K562 (cell line): Measurements from ENCODE around the gene TTC9C. TPM values are rescaled to one million over a fixed set of nuclear protein-coding genes. Genes with fewer than 3 reads are reported as not detected.

Experiments used
- CAMTA2 ChIP-seq: fragments of 250-450 bp; sonication (Bioruptor Pico); conservative IDR thresholded peaks from 2 replicates; pipeline ENCODE4 v1.5.1; 2022
- CEBPB ChIP-seq: fragments of 450-650 bp; IDR thresholded peaks from 2 replicates; pipeline ENCODE4 v1.6.1; 2016; ENCODE audit warnings: missing genetic modification characterization, missing compliant biosample characterization
- ETV6 ChIP-seq, 3 experiments: fragments of 150-350 bp in 1 of 3; sonication (generic) in 1 of 3; formaldehyde crosslinking in 1 of 3; IDR thresholded peaks; 2 replicates each; pipeline versions ENCODE4 v1.6.1 to v1.8.0; 2014 to 2022; ENCODE audit warnings: borderline replicate concordance in 2 of 3, low read depth in 2 of 3, antibody characterized with exemption in 1 of 3, low read length in 1 of 3, mild to moderate bottlenecking in 1 of 3, missing genetic modification reagents in 1 of 3
- KLF10 ChIP-seq: fragments of 250-450 bp; sonication (Bioruptor Pico); IDR thresholded peaks from 2 replicates; pipeline ENCODE4 v1.6.1; 2021; ENCODE audit warnings: matching md5 sums
- MEF2A ChIP-seq: IDR thresholded peaks from 2 replicates; pipeline ENCODE4 v1.6.1; 2011; ENCODE audit warnings: low read depth, mild to moderate bottlenecking, low read length, moderate library complexity; ENCODE audit not compliant: control insufficient read depth
- NR1H2 ChIP-seq: sonication (generic); formaldehyde crosslinking; IDR thresholded peaks from 2 replicates; pipeline ENCODE4 v1.4.0; 2020; ENCODE audit warnings: mild to moderate bottlenecking, missing genetic modification reagents
- NRF1 ChIP-seq, 2 experiments: fragments of 450-650 bp; IDR thresholded peaks in 1 of 2; conservative IDR thresholded peaks in 1 of 2; 2 replicates each; pipeline ENCODE4 v1.6.1; 2014; ENCODE audit warnings: mild to moderate bottlenecking in 2 of 2
- RBM39 ChIP-seq: fragments of 200-400 bp; formaldehyde crosslinking; optimal IDR thresholded peaks from 2 replicates; pipeline ENCODE3; 2018; ENCODE audit warnings: low read depth, low read length
- TSC22D4 ChIP-seq: fragments of 450-650 bp; IDR thresholded peaks from 2 replicates; pipeline ENCODE4 v1.6.1; 2016; ENCODE audit warnings: missing genetic modification characterization, missing biosample characterization, control low read depth
- ZKSCAN1 ChIP-seq: fragments of 150-350 bp; IDR thresholded peaks from 2 replicates; pipeline ENCODE4 v1.6.1; 2016; ENCODE audit warnings: low read depth, low read length
- ZNF408 ChIP-seq: fragments of 250-450 bp; sonication (Bioruptor Pico); IDR thresholded peaks from 2 replicates; pipeline ENCODE4 v1.4.0; 2020; ENCODE audit warnings: low read depth, mild to moderate bottlenecking, moderate library complexity
- polyA plus RNA-seq, 8 experiments: library from polyadenylated mRNA; depleted of rRNA in 4 of 8; stranded (reverse) in 5 of 8; unstranded in 3 of 8; fragments of >200 nt; fragmentation: Nextera tagmentation in 2 of 8; fragmentation: Illumina TruSeq in 1 of 8; extraction: Ambion mirVana in 2 of 8; extraction: Trizol in 1 of 8; gene quantifications; 2 replicates each; pipeline versions ENCODE4 v1.2.1 to v1.2.3, GENCODE V29; 2011 to 2014; ENCODE audit warnings: inconsistent platforms in 1 of 8, missing spikeins in 1 of 8
- total RNA-seq, 7 experiments: library from RNA; depleted of rRNA in 6 of 7; stranded (reverse); fragments of >200 nt in 6 of 7; fragmentation: Illumina TruSeq in 2 of 7; extraction: Trizol in 2 of 7; gene quantifications; 2 replicates each; pipeline versions ENCODE4 v1.2.1 to v1.2.3, GENCODE V29; 2011 to 2021; ENCODE audit warnings: low replicate concordance in 1 of 7
- TF ChIP-seq, protein P1 (sequence below): sonication (generic); formaldehyde crosslinking; IDR thresholded peaks from 2 replicates; pipeline ENCODE4 v1.8.1; 2023; ENCODE audit warnings: missing genetic modification reagents, mild to moderate bottlenecking, borderline replicate concordance
- TF ChIP-seq, protein P2 (sequence below): fragments of 250-450 bp; sonication (Bioruptor Pico); IDR thresholded peaks from 2 replicates; pipeline ENCODE4 v1.8.0; 2021; ENCODE audit warnings: moderate library complexity, mild to moderate bottlenecking, inconsistent platforms
- TF ChIP-seq, protein P3 (sequence below): fragments of 250-450 bp; sonication (Bioruptor Pico); IDR thresholded peaks from 2 replicates; pipeline ENCODE4 v1.5.0; 2021; ENCODE audit warnings: mild to moderate bottlenecking, borderline replicate concordance
- TF ChIP-seq, protein P4 (sequence below): sonication (generic); formaldehyde crosslinking; IDR thresholded peaks from 2 replicates; pipeline ENCODE4 v1.8.1; 2023; ENCODE audit warnings: mild to moderate bottlenecking, missing genetic modification reagents
- TF ChIP-seq, protein P5 (sequence below): sonication (generic); formaldehyde crosslinking; IDR thresholded peaks from 2 replicates; pipeline ENCODE4 v1.8.0; 2022; ENCODE audit warnings: mild to moderate bottlenecking, low read depth, missing genetic modification reagents

TTC9C gene
- total and polyA plus RNA-seq, 9 of the 15 experiments (the other 6 are each of a cell fraction or from before 2014, with no cell fraction given) = 32.8 to 59.0 (median 37.1) TPM

DNA sequence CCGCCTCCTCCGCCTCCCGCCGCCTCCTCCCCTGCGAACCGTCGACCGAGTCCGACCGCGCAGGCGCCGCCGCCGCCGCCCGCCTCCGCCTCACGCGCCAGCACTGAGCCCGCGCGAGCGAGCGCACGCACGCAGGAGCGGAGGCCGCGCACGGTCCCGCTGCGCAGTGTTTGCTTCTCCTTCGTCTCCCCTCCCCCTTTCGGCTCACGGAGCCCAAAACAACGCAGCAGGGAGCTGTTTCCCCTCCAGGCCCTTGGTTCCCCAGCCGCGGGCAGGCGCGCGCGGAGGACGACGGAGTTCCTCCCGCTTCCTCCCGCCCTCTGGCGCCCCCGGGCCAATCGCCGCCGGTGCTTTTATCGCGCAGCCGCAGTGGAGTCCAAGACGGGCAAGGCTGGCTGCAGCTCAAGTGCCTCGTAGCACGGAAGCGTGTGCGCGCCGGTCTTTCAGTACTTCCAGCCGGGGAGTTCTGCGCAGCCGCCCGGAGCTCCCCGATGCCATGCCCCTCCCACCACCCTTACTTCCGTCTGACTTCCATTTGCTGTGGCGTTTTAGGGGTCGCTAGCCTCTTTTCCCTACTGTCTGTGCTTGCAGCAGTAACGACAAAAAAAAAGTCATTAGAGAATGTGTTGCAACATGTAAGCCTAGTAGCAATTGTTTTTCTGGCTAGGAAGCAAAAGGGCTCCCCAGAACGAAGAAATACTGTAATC lies 968 bp upstream of the TTC9C start, which contains the start of gene HNRNPUL2 (continued):
- TF ChIP-seq, protein P1, sequence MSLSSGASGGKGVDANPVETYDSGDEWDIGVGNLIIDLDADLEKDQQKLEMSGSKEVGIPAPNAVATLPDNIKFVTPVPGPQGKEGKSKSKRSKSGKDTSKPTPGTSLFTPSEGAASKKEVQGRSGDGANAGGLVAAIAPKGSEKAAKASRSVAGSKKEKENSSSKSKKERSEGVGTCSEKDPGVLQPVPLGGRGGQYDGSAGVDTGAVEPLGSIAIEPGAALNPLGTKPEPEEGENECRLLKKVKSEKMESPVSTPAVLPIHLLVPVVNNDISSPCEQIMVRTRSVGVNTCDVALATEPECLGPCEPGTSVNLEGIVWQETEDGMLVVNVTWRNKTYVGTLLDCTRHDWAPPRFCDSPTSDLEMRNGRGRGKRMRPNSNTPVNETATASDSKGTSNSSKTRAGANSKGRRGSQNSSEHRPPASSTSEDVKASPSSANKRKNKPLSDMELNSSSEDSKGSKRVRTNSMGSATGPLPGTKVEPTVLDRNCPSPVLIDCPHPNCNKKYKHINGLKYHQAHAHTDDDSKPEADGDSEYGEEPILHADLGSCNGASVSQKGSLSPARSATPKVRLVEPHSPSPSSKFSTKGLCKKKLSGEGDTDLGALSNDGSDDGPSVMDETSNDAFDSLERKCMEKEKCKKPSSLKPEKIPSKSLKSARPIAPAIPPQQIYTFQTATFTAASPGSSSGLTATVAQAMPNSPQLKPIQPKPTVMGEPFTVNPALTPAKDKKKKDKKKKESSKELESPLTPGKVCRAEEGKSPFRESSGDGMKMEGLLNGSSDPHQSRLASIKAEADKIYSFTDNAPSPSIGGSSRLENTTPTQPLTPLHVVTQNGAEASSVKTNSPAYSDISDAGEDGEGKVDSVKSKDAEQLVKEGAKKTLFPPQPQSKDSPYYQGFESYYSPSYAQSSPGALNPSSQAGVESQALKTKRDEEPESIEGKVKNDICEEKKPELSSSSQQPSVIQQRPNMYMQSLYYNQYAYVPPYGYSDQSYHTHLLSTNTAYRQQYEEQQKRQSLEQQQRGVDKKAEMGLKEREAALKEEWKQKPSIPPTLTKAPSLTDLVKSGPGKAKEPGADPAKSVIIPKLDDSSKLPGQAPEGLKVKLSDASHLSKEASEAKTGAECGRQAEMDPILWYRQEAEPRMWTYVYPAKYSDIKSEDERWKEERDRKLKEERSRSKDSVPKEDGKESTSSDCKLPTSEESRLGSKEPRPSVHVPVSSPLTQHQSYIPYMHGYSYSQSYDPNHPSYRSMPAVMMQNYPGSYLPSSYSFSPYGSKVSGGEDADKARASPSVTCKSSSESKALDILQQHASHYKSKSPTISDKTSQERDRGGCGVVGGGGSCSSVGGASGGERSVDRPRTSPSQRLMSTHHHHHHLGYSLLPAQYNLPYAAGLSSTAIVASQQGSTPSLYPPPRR (CRISPR knock-in tag) = no peak
- TF ChIP-seq TSC22D4 (no peak), ZNF408 (no peak), NR1H2 (CRISPR knock-in tag) (no peak), MEF2A (no peak), RBM39 (no peak), ZKSCAN1 (no peak), KLF10 (CRISPR knock-in tag) (no peak), NRF1 (conservative IDR thresholded peaks at IDR 0.05 in 1 of 2, IDR thresholded peaks at IDR 0.05 in 1 of 2) (peak; percentile 99), CEBPB (no peak), ETV6 (IDR thresholded peaks at IDR 0.05; ENCODE audit: borderline replicate concordance in 1 of 2, low read depth in 2 of 2, low read length in 1 of 2) (peak in 1 of 2 experiments; percentile 13; a peak in 1 of 4 replicates), ETV6 (CRISPR knock-in tag; IDR thresholded peaks at IDR 0.05; ENCODE audit: borderline replicate concordance) (no peak), CAMTA2 (CRISPR knock-in tag) (0 out of 2 replicates have a peak, but pooled peaks have one; percentile 84)
- TF ChIP-seq, protein P2, sequence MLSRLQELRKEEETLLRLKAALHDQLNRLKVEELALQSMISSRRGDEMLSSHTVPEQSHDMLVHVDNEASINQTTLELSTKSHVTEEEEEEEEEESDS (CRISPR knock-in tag) = no peak
- TF ChIP-seq, protein P3, sequence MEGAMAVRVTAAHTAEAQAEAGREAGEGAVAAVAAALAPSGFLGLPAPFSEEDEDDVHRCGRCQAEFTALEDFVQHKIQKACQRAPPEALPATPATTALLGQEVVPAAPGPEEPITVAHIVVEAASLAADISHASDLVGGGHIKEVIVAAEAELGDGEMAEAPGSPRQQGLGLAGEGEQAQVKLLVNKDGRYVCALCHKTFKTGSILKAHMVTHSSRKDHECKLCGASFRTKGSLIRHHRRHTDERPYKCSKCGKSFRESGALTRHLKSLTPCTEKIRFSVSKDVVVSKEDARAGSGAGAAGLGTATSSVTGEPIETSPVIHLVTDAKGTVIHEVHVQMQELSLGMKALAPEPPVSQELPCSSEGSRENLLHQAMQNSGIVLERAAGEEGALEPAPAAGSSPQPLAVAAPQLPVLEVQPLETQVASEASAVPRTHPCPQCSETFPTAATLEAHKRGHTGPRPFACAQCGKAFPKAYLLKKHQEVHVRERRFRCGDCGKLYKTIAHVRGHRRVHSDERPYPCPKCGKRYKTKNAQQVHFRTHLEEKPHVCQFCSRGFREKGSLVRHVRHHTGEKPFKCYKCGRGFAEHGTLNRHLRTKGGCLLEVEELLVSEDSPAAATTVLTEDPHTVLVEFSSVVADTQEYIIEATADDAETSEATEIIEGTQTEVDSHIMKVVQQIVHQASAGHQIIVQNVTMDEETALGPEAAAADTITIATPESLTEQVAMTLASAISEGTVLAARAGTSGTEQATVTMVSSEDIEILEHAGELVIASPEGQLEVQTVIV (CRISPR knock-in tag) = no peak
- TF ChIP-seq, protein P4, sequence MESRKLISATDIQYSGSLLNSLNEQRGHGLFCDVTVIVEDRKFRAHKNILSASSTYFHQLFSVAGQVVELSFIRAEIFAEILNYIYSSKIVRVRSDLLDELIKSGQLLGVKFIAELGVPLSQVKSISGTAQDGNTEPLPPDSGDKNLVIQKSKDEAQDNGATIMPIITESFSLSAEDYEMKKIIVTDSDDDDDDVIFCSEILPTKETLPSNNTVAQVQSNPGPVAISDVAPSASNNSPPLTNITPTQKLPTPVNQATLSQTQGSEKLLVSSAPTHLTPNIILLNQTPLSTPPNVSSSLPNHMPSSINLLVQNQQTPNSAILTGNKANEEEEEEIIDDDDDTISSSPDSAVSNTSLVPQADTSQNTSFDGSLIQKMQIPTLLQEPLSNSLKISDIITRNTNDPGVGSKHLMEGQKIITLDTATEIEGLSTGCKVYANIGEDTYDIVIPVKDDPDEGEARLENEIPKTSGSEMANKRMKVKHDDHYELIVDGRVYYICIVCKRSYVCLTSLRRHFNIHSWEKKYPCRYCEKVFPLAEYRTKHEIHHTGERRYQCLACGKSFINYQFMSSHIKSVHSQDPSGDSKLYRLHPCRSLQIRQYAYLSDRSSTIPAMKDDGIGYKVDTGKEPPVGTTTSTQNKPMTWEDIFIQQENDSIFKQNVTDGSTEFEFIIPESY (CRISPR knock-in tag) = peak; percentile 35; the same call in 1 of the 2 replicates
- TF ChIP-seq, protein P5, sequence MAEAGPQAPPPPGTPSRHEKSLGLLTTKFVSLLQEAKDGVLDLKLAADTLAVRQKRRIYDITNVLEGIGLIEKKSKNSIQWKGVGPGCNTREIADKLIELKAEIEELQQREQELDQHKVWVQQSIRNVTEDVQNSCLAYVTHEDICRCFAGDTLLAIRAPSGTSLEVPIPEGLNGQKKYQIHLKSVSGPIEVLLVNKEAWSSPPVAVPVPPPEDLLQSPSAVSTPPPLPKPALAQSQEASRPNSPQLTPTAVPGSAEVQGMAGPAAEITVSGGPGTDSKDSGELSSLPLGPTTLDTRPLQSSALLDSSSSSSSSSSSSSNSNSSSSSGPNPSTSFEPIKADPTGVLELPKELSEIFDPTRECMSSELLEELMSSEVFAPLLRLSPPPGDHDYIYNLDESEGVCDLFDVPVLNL (CRISPR knock-in tag) = no peak
